ENCODE measurements around the gene RBM4. TPM values are rescaled to one million over a fixed set of nuclear protein-coding genes. Genes with fewer than 3 reads are reported as not detected.

The RBM4 gene
- total and polyA plus RNA-seq, 9 of the 15 experiments (the other 6 are each of a cell fraction or from before 2014, with no cell fraction given) = 81.6 to 233 (median 122) TPM

DNA sequence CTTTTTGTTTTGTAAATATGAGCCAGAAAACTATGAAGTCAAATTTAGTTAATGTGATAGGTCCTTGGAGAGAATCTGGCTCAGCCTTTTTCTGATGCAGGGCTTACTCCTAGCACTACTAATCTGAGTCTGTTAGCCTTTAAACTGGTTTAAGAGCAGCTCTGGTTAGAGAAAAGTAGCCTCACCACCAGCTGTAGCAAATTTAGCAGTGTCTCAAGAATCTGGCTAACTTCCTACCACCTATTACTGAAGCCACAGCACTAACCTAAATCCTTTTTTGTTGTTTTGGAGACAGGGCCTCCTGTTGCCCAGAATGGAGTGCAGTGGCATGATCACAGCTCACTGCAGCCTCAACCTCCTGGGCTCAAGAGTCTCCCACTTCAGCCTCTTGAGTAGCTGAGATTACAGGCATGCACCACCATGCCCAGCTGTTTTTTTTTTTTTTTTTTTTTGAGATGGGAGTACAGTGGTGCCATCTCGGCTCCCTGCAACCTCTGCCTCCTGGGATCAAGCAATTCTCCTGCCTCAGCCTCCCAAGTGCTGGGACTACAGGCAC is 25.3 kb downstream of the RBM4 start:
- in situ Hi-C loops (cut with MboI) = no loop called here
- no peaks in the 10 kb centered on the region for H3K9me3 ChIP-seq (replicated peaks; ENCODE audit: control insufficient read depth, insufficient read depth, low read depth, low read length)
- ChIA-PET CTCF (ENCODE audit: low intra/inter-chr PET ratio) (no interaction called here), POLR2A (interaction anchor here (0.7 to 7.8 kb wide), 4 partner anchors 14 to 1366 kb away, joined by 4 to 83 read pairs (median 6); partner anchors contain the start of gene RBM4B)
- DNase-seq (ENCODE audit: extremely low read depth in 1 of 4, low spot score in 3 of 4) (no peak), FAIRE-seq (no peak), ATAC-seq (no peak)
- no peak overlapping the region for H3K27ac ChIP-seq (ENCODE audit: extremely low read depth, low read depth, low read length)
- peaks cover 0 to 7% of the 10 kb centered on the region in 2 experiments; a peak in 3 of 5 replicates for H3K4me1 ChIP-seq (replicated peaks in 1 of 2; ENCODE audit: control insufficient read depth in 2 of 2, insufficient read depth in 2 of 2, low read length in 2 of 2)
- H3K27me3 ChIP-seq (ENCODE audit: control insufficient read depth in 2 of 2, insufficient read depth in 2 of 2, low read length in 2 of 2) = no peaks in the 10 kb centered on the region
- no CpG with 5 or more reads among the region's 1 CpG for WGBS (ENCODE audit: insufficient coverage, low coverage, missing lambda C conversion rate)
- H3K9ac ChIP-seq (ENCODE audit: insufficient read depth in 1 of 2, low read depth in 2 of 2, low read length in 2 of 2) = no peak overlapping the region
- BruUV-seq (replicated peaks) = no TSS peak
- no peak overlapping the region for H3K4me2 ChIP-seq (ENCODE audit: insufficient read depth, low read length)
- peaks cover 75% of the 10 kb centered on the region for H3K36me3 ChIP-seq (ENCODE audit: control insufficient read depth, insufficient read depth, low read length)
- H3K9me1 ChIP-seq (ENCODE audit: control insufficient read depth, insufficient read depth, low read length) = peaks cover 3% of the 10 kb centered on the region
- peaks cover 10% of the 10 kb centered on the region; the same call in 1 of the 2 replicates for H4K20me1 ChIP-seq (replicated peaks; ENCODE audit: control insufficient read depth, insufficient read depth, low read length)
- no peak overlapping the region for H3K4me3 ChIP-seq
- H2AFZ ChIP-seq (ENCODE audit: low read depth, low read length) = no peak overlapping the region
- intact Hi-C loops (cut with micrococcal nuclease) = no loop called here
- H3K79me2 ChIP-seq (ENCODE audit: control insufficient read depth, insufficient read depth, low read length) = peaks cover 58% of the 10 kb centered on the region
- no peak for TF ChIP-seq ZBTB17 (CRISPR knock-in tag; IDR thresholded peaks at IDR 0.05)
- no peak for TF ChIP-seq BACH1 (tag; IDR thresholded peaks at IDR 0.05)
- TF ChIP-seq HDGF (IDR thresholded peaks at IDR 0.05) = no peak
- TF ChIP-seq DACH1 (IDR thresholded peaks at IDR 0.05; ENCODE audit: partially characterized antibody) = no peak
- no peak for TF ChIP-seq MYNN (IDR thresholded peaks at IDR 0.05)
- TF ChIP-seq MYNN (CRISPR knock-in tag; IDR thresholded peaks at IDR 0.05) = no peak
- no peak for TF ChIP-seq MTF1 (CRISPR knock-in tag; IDR thresholded peaks at IDR 0.05; ENCODE audit: borderline replicate concordance)
- TF ChIP-seq GABPA (tag; conservative IDR thresholded peaks at IDR 0.05; ENCODE audit: low read depth) = no peak
- no peak for TF ChIP-seq RFX5 (IDR thresholded peaks at IDR 0.05; ENCODE audit: low read depth, low read length)
- TF ChIP-seq ZNF586 (CRISPR knock-in tag; conservative IDR thresholded peaks at IDR 0.05) = no peak
- no peak for TF ChIP-seq OTX1 (CRISPR knock-in tag; IDR thresholded peaks at IDR 0.05)
